C4-2B (cell line): ENCODE measurements around the gene TMEM54.
"Not testable (repeated sequence)": the region's sequence is repeated elsewhere in the genome, so short reads cannot be mapped to it uniquely, and the experiment has no call there.

ENCODE experiments used
- H3K27ac ChIP-seq: fragments of 450-650 bp; 2 replicates; pipeline ENCODE4 v1.5.1; 2017
- CTCF ChIP-seq: fragments of 450-650 bp; conservative IDR thresholded peaks from 2 replicates; pipeline ENCODE4 v1.5.1; 2017; ENCODE audit warnings: mild to moderate bottlenecking
- ZFX ChIP-seq: fragments of 450-650 bp; IDR thresholded peaks from 2 replicates; pipeline ENCODE4 v1.6.1; 2017

Gene TMEM54

GRCh38 chr1:32918179-32918578 is 17.0 kb upstream of the TMEM54 start:
- no peak overlapping the region for H3K27ac ChIP-seq
- TF ChIP-seq CTCF: no peak
- no peak for TF ChIP-seq ZFX

GRCh38 chr1:32917521-32917920 is 16.3 kb upstream of the TMEM54 start:
- TF ChIP-seq CTCF (no peak), ZFX (no peak)

GRCh38 chr1:32915766-32916706 is 14.8 kb upstream of the TMEM54 start:
- TF ChIP-seq ZFX: no peak
- no peak for TF ChIP-seq CTCF
- no peak overlapping the region for H3K27ac ChIP-seq

More at GRCh38 chr1:32917521-32917920, 16.3 kb upstream of the TMEM54 start:
- H3K27ac ChIP-seq: no peak overlapping the region

- no peak overlapping the region for H3K27ac ChIP-seq
- TF ChIP-seq CTCF: no peak
These were observed 9.1 kb upstream of the TMEM54 start for GRCh38 chr1:32910319-32910718.

GRCh38 chr1:32907435-32907834 is 6.2 kb upstream of the TMEM54 start:
- TF ChIP-seq CTCF (no peak), ZFX (no peak)
- no peak overlapping the region for H3K27ac ChIP-seq

- no peak overlapping the region for H3K27ac ChIP-seq
- TF ChIP-seq ZFX: no peak
- TF ChIP-seq CTCF: no peak
These were observed 5.5 kb upstream of the TMEM54 start for GRCh38 chr1:32906654-32907053.

- not testable (repeated sequence) for H3K27ac ChIP-seq
These were observed 4.4 kb upstream of the TMEM54 start for GRCh38 chr1:32905588-32905987.

GRCh38 chr1:32904797-32905196 is 3.6 kb upstream of the TMEM54 start:
- H3K27ac ChIP-seq: peak overlapping the region; percentile 67
- TF ChIP-seq ZFX: no peak
- no peak for TF ChIP-seq CTCF
